HepG2 (cell line): ENCODE results near the gene PBX4.

Source experiments
- REL ChIP-seq: sonication (generic); formaldehyde crosslinking; conservative IDR thresholded peaks from 2 replicates; pipeline ENCODE4 v1.8.0; 2022; ENCODE audit warnings: mild to moderate bottlenecking, missing genetic modification reagents, moderate library complexity
- ZNF263 ChIP-seq: sonication (generic); formaldehyde crosslinking; IDR thresholded peaks from 2 replicates; pipeline ENCODE4 v1.4.0; 2020; ENCODE audit warnings: missing genetic modification reagents

DNA sequence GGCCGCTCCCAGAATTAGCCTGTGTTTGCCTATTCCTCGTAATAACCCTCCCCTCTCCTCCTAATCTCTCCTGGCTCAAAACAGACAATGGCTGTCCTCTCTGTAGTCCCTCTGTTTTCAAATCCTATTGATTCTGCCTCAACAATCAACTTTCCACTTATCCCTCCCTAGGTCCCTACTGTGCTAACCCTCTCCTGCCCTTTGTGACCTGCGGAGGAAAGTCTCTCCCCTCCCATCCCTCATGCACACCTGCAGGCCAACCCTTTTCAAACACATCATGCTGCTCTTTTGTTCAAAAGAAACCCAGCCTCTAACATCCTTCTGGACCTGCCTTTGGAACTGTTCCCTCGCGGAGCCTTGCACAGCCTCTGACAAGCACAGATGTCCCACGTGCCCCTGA, 43.1 kb downstream of the PBX4 start:
- no peak for TF ChIP-seq REL
- TF ChIP-seq ZNF263 (CRISPR knock-in tag): no peak
